ENCODE results near the gene NELFB.

DNA sequence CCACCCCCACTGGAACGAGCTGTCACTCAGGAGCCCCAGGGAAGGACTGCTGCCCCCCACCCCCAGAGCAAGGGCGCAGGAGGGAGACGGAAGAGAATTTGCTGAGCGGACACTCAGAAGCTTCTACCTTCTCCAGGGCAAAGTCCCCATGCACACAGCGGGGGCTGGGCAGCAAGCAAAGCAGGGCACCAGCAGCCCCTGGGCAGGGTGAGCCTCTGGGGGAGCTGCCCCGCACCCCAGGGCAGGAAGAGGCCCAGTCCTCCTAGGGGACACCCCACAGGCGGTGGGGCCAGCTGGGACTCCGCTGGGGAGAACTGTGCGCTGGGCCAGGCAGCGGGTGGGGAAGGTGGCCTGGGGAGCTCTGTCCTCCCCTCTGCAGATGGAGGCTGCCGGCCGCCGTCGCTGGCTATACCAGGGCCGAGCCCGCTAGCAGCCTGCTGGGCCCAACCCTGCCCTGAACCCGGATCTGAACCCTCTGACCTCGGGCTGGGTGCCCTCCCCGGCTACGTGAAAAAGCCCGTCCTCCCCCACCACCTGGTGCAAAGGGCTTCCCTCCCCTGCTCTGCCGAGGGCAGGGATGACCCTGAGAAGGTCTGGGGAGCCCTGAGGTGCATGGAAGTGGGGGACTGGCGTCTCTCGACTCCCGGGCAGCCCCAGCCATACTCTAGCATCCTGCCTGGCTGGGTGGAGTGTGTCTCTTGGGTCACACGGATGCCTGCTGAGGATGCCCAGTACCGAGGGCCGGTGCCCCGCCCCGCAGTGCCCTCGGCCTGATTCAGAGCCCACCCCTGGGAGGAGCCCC is 25.0 kb upstream of the NELFB start:
- TF ChIP-seq CTCF (IDR thresholded peaks at IDR 0.05; ENCODE audit: low read length) (no peak), EZH2 (IDR thresholded peaks at IDR 0.05; ENCODE audit: borderline replicate concordance, low read length) (no peak)

Data from OCI-LY1 (cell line).